Neural progenitor cell (in vitro differentiated cells): ENCODE data around the gene NOS3. TPM values are rescaled to one million over a fixed set of nuclear protein-coding genes. Genes with fewer than 3 reads are reported as not detected.

Experiments used
- DNase-seq: peaks from one replicate; pipeline ENCODE4 v3.0.0-alpha.2; 2016; ENCODE audit warnings: low spot score
- H2AFZ ChIP-seq: fragments of 200-600 bp; sonication (generic); replicated peaks from 2 replicates; pipeline ENCODE4 v1.6.1; 2016; ENCODE audit warnings: antibody characterized with exemption
- H3F3A ChIP-seq: fragments of 200-600 bp; sonication (generic); 2 replicates; pipeline ENCODE4 v1.6.1; 2016; ENCODE audit warnings: antibody characterized with exemption, low read depth
- H3K27ac ChIP-seq: fragments of 200-600 bp; sonication (generic); 2 replicates; pipeline ENCODE4 v1.5.1; 2016; ENCODE audit warnings: mild to moderate bottlenecking
- H3K27me3 ChIP-seq: fragments of 200-600 bp; sonication (generic); 2 replicates; pipeline ENCODE4 v1.6.1; 2016; ENCODE audit warnings: mild to moderate bottlenecking, moderate library complexity
- H3K36me3 ChIP-seq: fragments of 200-600 bp; sonication (generic); 2 replicates; pipeline ENCODE4 v1.5.1; 2016
- H3K4me1 ChIP-seq: fragments of 200-600 bp; sonication (generic); 2 replicates; pipeline ENCODE4 v1.6.1; 2016; ENCODE audit warnings: mixed run types
- H3K4me2 ChIP-seq: fragments of 200-600 bp; sonication (generic); 2 replicates; pipeline ENCODE4 v1.6.1; 2016
- H3K4me3 ChIP-seq: fragments of 200-600 bp; sonication (generic); 2 replicates; pipeline ENCODE4 v1.5.1; 2016
- H3K79me2 ChIP-seq: fragments of 200-600 bp; sonication (generic); 2 replicates; pipeline ENCODE4 v1.6.1; 2016; ENCODE audit warnings: low read depth
- H3K9ac ChIP-seq: fragments of 200-600 bp; sonication (generic); 2 replicates; pipeline ENCODE4 v1.6.1; 2016
- H3K9me3 ChIP-seq: fragments of 200-600 bp; sonication (generic); 2 replicates; pipeline ENCODE4 v1.5.1; 2016; ENCODE audit warnings: low read depth
- H4K20me1 ChIP-seq: fragments of 200-600 bp; sonication (generic); 2 replicates; pipeline ENCODE4 v1.6.1; 2016; ENCODE audit warnings: low read depth
- H3K27ac Mint-ChIP-seq: 3 replicates; pipeline ENCODE4 v1.8.0; 2021; ENCODE audit warnings: mixed read lengths
- H3K27me3 Mint-ChIP-seq: 2 replicates; pipeline ENCODE4 v1.8.0; 2022; ENCODE audit warnings: low read depth, mild to moderate bottlenecking, inconsistent platforms, moderate library complexity, mixed read lengths; ENCODE audit not compliant: insufficient read depth
- H3K36me3 Mint-ChIP-seq: 3 replicates; pipeline ENCODE4 v1.8.0; 2021; ENCODE audit warnings: mixed read lengths
- H3K4me1 Mint-ChIP-seq: 3 replicates; pipeline ENCODE4 v1.8.0; 2021; ENCODE audit warnings: mixed read lengths
- H3K4me3 Mint-ChIP-seq: 3 replicates; pipeline ENCODE4 v1.8.0; 2021; ENCODE audit warnings: mild to moderate bottlenecking, moderate library complexity, mixed read lengths
- H3K9me3 Mint-ChIP-seq: 3 replicates; pipeline ENCODE4 v1.8.0; 2020; ENCODE audit warnings: mixed read lengths
- EZH2 ChIP-seq: fragments of 200-600 bp; sonication (generic); IDR thresholded peaks from 2 replicates; pipeline ENCODE4 v1.6.1; 2017; ENCODE audit warnings: antibody characterized with exemption, mild to moderate bottlenecking, moderate library complexity
- EZH2phosphoT487 ChIP-seq: fragments of 200-600 bp; sonication (generic); IDR thresholded peaks from 2 replicates; pipeline ENCODE4 v1.6.1; 2017; ENCODE audit warnings: antibody characterized with exemption
- total RNA-seq: library from RNA; depleted of rRNA; stranded (reverse); fragments of >200 nt; gene quantifications from 2 replicates; pipeline ENCODE4 v1.2.3, GENCODE V29; 2015; ENCODE audit warnings: low replicate concordance
- TF ChIP-seq, protein P1 (sequence below): fragments of 200-600 bp; sonication (generic); IDR thresholded peaks from 2 replicates; pipeline ENCODE4 v1.5.1; 2017; ENCODE audit warnings: antibody characterized with exemption, mild to moderate bottlenecking

Gene NOS3
- total RNA-seq, 1 donor from 2014 or later = 1.3 TPM

DNA sequence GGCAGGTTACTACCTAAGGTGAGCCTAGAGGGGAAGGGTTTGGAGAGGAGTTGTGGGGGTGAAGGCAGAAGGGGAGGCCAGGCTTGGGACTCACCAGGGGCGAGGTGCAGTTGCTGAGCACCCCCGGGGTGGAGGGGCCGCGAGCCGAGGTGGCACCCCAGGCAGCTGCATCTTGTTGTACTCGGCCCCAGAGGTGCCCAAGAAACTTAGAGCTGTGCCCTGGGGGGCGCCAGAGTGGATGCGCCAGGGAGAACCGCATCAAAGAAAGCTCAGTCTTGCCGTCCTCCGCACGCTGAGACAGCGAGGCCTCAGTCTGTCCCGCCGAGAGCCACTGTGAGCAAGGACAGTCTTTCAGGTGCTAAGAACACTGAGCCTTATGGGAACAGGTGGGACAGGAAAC, 26.1 kb downstream of the NOS3 start:
- no peak overlapping the region for H3K27ac ChIP-seq
- Mint-ChIP-seq H3K9me3 (no peaks in the 10 kb centered on the region), H3K27me3 (peaks cover 13% of the 10 kb centered on the region), H3K4me3 (peak overlapping the region; percentile 79), H3K27ac (no peak overlapping the region), H3K4me1 (peaks cover 65% of the 10 kb centered on the region), H3K36me3 (peaks cover 10% of the 10 kb centered on the region)
- no peak overlapping the region for H3K4me3 ChIP-seq
- no peak overlapping the region for H3K4me2 ChIP-seq
- H3K79me2 ChIP-seq = no peaks in the 10 kb centered on the region
- no peaks in the 10 kb centered on the region for H3K36me3 ChIP-seq
- peaks cover 47% of the 10 kb centered on the region for H3F3A ChIP-seq
- no peak for TF ChIP-seq EZH2
- no peak for TF ChIP-seq EZH2phosphoT487
- TF ChIP-seq, protein P1, sequence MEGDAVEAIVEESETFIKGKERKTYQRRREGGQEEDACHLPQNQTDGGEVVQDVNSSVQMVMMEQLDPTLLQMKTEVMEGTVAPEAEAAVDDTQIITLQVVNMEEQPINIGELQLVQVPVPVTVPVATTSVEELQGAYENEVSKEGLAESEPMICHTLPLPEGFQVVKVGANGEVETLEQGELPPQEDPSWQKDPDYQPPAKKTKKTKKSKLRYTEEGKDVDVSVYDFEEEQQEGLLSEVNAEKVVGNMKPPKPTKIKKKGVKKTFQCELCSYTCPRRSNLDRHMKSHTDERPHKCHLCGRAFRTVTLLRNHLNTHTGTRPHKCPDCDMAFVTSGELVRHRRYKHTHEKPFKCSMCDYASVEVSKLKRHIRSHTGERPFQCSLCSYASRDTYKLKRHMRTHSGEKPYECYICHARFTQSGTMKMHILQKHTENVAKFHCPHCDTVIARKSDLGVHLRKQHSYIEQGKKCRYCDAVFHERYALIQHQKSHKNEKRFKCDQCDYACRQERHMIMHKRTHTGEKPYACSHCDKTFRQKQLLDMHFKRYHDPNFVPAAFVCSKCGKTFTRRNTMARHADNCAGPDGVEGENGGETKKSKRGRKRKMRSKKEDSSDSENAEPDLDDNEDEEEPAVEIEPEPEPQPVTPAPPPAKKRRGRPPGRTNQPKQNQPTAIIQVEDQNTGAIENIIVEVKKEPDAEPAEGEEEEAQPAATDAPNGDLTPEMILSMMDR = no peak
- DNase-seq = no peak
- H4K20me1 ChIP-seq = no peaks in the 10 kb centered on the region
- no peaks in the 10 kb centered on the region for H3K9me3 ChIP-seq
- peaks cover 41% of the 10 kb centered on the region for H3K4me1 ChIP-seq
- no peak overlapping the region for H2AFZ ChIP-seq
- H3K9ac ChIP-seq = no peak overlapping the region
- peaks cover 54% of the 10 kb centered on the region for H3K27me3 ChIP-seq

- Histone ChIP-seq H3K9me3 (no peaks in the 10 kb centered on the region), H3K27me3 (peaks cover 50% of the 10 kb centered on the region), H3K27ac (no peak overlapping the region), H3K4me1 (peaks cover 39% of the 10 kb centered on the region), H4K20me1 (no peaks in the 10 kb centered on the region), H3K4me3 (peak overlapping the region; percentile 34), H3K36me3 (no peaks in the 10 kb centered on the region), H2AFZ (no peak overlapping the region), H3K79me2 (no peaks in the 10 kb centered on the region), H3K9ac (no peak overlapping the region), H3F3A (peaks cover 41% of the 10 kb centered on the region), H3K4me2 (peak overlapping the region; percentile 74)
- H3K9me3 Mint-ChIP-seq = no peaks in the 10 kb centered on the region
- H3K4me1 Mint-ChIP-seq = peaks cover 60% of the 10 kb centered on the region
- TF ChIP-seq EZH2 = no peak
- TF ChIP-seq EZH2phosphoT487 = no peak
- TF ChIP-seq, protein P1 = no peak
- H3K36me3 Mint-ChIP-seq = peaks cover 8% of the 10 kb centered on the region
- peaks cover 14% of the 10 kb centered on the region for H3K27me3 Mint-ChIP-seq
- no peak for DNase-seq
- H3K4me3 Mint-ChIP-seq = peak overlapping the region; percentile 79
- H3K27ac Mint-ChIP-seq = no peak overlapping the region
These were observed 26.6 kb downstream of the NOS3 start for GRCh38 chr7:151017370-151017952.

DNA sequence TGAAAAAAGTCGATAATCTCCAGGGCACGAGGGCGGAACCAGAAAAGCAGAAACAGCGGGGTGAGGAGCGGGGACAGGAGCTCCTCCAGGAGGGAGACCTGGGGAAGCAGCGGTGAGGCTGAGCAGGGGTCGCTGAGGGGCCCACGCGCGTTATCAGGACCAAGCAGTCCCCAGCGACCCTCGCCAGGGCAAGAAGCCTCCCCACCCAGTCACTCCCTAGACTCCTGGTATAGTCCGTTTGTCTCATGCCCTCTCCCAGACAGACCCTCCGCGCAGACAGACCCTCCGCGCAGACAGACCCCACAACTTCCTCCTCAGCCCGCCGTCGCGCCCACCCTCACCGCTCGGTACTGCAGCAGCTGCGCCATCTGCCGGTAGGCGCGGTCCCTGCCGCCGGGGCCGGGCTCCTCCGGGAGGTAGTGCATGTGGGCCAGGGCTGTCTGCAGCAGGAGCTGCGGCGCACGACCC, 27.2 kb downstream of the NOS3 start:
- Mint-ChIP-seq H3K4me1 (peaks cover 57% of the 10 kb centered on the region), H3K36me3 (peaks cover 6% of the 10 kb centered on the region), H3K27ac (peak overlapping the region; percentile 91), H3K9me3 (no peaks in the 10 kb centered on the region), H3K27me3 (peaks cover 16% of the 10 kb centered on the region), H3K4me3 (peak overlapping the region; percentile 79)
- no peaks in the 10 kb centered on the region for H4K20me1 ChIP-seq
- no peak for TF ChIP-seq EZH2phosphoT487
- TF ChIP-seq, protein P1 = peak; percentile 99
- no peak overlapping the region for H3K9ac ChIP-seq
- H3K36me3 ChIP-seq = no peaks in the 10 kb centered on the region
- peak overlapping the region; percentile 74 for H3K4me2 ChIP-seq
- H2AFZ ChIP-seq = no peak overlapping the region
- H3K9me3 ChIP-seq = no peaks in the 10 kb centered on the region
- H3K4me1 ChIP-seq = peaks cover 34% of the 10 kb centered on the region
- H3K27me3 ChIP-seq = peaks cover 48% of the 10 kb centered on the region
- peak overlapping the region; percentile 34 for H3K4me3 ChIP-seq
- no peak overlapping the region for H3K27ac ChIP-seq
- peak; percentile 90 for DNase-seq
- H3F3A ChIP-seq = peaks cover 36% of the 10 kb centered on the region
- H3K79me2 ChIP-seq = no peaks in the 10 kb centered on the region
